Renal pelvis (tissue), 4 donors: ENCODE measurements around the gene RPL15. TPM values are rescaled to one million over a fixed set of nuclear protein-coding genes. Genes with fewer than 3 reads are reported as not detected.

Source experiments
- DNase-seq: peaks from one replicate; pipeline ENCODE4 v3.0.0-alpha.2; 2013
- polyA plus RNA-seq, 3 donors: library from polyadenylated mRNA; unstranded; fragments of 120-200 nt; gene quantifications; one replicate each; pipeline ENCODE4 v1.2.1, GENCODE V29; 2013; ENCODE audit not compliant: insufficient read length in 3 of 3

The RPL15 gene
- polyA plus RNA-seq, 3 donors = 1,937 to 2,361 (median 2,318) TPM

- peak; percentile 95 for DNase-seq
Measured at GRCh38 chr3:23945913-23946687, 29.2 kb downstream of the RPL15 start.

DNA sequence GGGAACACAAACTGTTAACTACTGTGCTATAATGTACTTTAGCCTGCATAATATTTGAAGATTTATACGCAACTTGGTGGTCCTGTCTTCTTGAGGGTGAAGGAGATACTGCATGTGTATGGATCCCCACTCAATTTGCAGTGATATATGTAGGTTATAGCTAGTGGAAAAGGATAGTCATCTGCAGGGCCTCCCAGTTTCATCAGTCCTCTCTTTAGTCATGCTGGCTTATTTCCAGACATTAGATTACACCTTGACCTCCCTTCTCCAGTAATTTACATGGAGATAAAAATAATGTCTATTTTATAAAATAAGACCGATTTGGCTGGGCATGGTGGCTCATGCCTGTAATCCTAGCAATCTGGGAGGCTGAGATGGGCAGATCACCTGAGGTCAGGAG is 31.8 kb downstream of the RPL15 start:
- no peak for DNase-seq

DNA sequence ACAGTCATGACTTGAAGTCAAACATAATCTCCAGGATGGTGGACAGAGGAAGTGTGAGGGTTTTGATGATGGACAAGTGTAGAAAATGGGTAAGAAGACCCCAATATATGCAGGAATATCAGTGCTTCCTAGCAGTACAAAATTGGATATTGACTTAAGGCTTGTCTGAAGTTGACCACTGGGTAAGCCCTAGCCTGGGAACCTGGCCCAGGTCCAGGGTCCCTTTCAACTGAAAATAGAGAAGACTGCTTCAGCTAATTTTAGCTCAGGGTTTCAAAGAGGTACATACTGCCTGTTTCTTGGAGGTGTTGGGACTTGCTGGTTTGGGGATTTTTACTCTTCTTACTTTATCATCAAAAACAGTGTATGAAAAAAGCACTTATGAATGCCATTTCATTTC is 32.9 kb downstream of the RPL15 start:
- DNase-seq = no peak

- no peak for DNase-seq
Measured at GRCh38 chr3:23950293-23950692, 33.4 kb downstream of the RPL15 start.

- DNase-seq = no peak
Measured at GRCh38 chr3:23952646-23953045, 35.7 kb downstream of the RPL15 start.

DNA sequence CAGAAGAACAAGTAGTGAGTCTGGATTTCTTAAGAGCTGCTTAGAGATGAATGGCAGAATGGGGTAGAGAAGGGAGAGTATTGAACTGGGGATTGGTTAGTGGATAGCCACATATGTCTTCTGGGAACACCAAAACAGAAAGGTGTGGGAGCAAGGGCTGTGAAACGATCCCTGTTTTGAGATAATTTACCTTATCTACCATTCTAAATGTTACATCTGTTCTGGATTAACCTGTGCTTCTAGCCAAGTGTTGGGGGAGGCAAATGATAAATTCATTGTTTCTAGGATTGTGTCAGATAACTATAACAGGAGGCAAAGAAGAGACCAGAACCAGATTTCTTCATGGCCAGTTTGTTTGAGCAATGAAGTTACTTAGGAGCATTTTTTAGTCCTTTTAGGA is 36.6 kb downstream of the RPL15 start:
- DNase-seq = no peak

- no peak for DNase-seq
Measured at GRCh38 chr3:23954144-23954543, 37.2 kb downstream of the RPL15 start.

GRCh38 chr3:23956701-23957100 is 39.8 kb downstream of the RPL15 start:
- DNase-seq = no peak

DNA sequence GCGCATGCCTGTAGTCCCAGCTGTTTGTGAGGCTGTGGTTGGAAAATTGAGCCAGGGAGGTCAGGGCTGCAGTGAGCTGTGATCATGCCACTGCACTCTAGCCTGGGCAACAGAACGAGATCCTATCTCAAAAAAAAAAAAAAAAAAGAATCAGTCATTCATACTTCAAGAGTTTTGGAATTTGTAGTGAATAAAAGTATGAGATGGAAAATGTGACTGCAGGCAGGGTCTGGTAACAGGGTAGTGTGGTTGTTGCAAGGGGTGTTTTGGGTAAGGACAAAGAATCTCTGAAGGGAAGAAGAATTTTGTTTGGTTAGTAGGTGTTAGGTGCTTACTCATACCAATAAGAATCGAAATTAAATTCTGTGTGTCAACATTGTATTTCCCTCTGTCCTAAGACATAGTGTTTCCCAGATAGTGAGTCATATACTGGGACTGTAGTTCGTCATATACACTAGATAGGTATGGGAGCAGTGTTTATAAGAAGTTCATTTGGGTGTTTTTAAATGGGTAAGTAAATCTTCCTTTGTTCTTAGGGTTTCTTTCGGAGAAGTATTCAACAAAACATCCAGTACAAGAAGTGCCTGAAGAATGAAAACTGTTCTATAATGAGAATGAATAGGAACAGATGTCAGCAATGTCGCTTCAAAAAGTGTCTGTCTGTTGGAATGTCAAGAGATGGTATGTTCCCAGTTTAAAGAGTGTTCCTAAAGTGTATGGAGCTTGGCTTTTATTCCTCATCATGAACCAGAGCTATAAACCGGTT is 42.4 kb downstream of the RPL15 start:
- DNase-seq = no peak

DNA sequence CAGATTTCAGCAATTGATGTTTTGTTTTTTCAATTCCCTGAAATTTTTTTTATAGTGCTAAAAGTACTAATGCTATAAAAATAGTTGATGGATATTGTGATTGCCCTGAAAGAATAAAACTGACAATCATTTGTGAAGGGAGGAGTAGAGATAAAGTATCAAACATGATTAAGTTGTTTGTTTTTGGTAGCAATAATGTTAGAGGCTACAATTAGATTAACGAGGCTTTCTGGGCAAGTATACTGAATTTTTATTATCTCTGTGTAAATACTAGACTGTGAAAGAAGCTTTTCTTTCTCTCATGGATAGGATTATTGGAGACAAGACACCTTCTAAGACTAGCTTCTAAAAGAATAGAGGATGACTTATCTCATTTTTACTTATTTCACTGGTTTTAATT is 43.7 kb downstream of the RPL15 start:
- no peak for DNase-seq

- no peak for DNase-seq
Measured at GRCh38 chr3:23961066-23961465, 44.1 kb downstream of the RPL15 start.

- no peak for DNase-seq
Measured at GRCh38 chr3:23961913-23962312, 45.0 kb downstream of the RPL15 start.

DNA sequence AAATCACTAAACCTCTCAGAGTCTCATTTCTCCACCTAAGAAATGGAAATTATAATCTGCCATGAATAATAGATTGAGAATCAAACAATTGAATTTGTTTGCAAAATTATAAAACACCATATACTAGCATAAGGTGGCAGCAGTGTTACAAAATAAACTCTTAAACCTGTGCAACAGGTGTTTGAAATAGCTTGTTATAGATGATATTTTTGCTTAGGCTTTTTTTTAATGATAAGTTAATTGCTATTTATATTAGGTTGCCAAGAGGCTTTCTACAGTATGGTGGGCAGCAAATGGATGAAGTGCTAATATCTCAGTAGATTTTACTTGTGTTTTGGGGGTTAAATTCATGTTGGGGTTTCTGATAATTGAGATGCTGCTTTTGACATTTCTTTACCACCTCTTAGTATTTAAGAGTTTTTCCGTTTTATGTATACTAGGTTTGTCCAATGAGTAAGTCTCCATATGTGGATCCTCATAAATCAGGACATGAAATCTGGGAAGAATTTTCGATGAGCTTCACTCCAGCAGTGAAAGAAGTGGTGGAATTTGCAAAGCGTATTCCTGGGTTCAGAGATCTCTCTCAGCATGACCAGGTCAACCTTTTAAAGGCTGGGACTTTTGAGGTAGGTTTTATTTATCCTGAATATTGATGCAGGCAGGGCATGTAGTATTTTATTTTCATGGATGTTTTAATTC is 47.8 kb downstream of the RPL15 start:
- no peak for DNase-seq

GRCh38 chr3:23966328-23966727 is 49.4 kb downstream of the RPL15 start:
- peak; percentile 44 for DNase-seq

DNA sequence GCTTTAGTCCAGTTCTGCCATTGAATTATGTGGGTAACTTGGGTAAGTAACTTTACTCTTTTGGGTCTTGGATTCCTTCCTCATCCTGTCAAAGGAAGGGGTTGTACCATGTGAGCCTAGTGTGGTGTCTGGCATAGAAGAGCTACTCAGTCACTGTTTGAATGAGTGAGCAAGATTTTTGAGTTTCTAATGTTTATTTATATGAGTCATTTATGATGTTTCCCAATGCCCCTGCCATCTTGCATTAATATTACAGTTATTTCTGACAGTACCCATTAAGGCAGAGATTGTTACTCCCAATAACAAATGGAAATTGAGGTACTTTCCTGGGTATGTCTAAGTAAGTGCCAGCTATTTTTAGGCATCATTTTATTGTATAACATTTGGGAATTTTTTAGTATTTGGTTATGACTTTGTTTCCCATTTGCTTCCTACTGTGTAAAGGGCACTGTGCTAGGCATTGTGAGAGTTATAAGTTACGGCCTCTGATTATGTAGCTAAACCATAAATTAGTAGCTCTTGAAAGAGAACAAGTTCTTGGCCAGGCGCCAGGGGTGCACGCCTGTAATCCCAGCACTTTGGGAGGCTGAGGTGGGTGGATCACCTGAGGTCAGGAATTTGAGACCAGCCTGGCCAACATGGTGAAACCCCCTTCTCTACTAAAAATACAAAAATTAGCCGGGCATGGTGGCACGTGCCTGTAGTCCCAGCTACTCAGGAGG is 51.7 kb downstream of the RPL15 start:
- no peak for DNase-seq

DNA sequence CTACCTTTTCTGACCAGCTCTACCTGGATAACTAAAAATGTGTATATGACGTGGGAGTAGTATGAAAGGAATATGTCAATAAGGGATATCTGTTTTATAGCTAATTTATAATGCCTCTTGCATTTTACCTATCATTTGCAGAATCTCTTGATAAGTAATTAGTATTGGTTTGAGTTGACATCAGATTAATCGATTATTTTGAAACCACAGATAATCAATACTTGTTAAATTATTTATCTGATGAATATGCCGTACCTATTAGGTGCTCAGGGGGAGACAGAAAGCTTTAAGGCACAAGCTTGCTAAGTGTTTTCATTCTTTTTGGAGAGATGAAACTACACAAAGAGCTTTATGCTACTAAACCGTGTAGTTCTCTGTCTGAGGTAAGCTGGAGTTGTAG is 52.5 kb downstream of the RPL15 start:
- DNase-seq = no peak

Other genes starting within 250 kb of the RPL15 start
- 100 to 1,000 TPM; 135 to 142 (median 142) TPM for gene UBE2E1, start 111.2 kb upstream of the RPL15 start, polyA plus RNA-seq
- 10 to 100 TPM; 14.0 to 20.1 (median 15.2) TPM for gene NKIRAS1, start 142 bp upstream of the RPL15 start, polyA plus RNA-seq
- gene NR1D2, start 28.2 kb downstream of the RPL15 start, polyA plus RNA-seq = 10 to 100 TPM; 32.0 to 43.7 (median 39.6) TPM